Fibroblast of skin of back (primary cell): ENCODE measurements around the gene MARS1.
"Not testable (repeated sequence)": the region's sequence is repeated elsewhere in the genome, so short reads cannot be mapped to it uniquely, and the experiment has no call there.

ENCODE experiments used
- DNase-seq: peaks from one replicate; pipeline ENCODE4 v3.0.0-alpha.2; 2013

The MARS1 gene

DNA sequence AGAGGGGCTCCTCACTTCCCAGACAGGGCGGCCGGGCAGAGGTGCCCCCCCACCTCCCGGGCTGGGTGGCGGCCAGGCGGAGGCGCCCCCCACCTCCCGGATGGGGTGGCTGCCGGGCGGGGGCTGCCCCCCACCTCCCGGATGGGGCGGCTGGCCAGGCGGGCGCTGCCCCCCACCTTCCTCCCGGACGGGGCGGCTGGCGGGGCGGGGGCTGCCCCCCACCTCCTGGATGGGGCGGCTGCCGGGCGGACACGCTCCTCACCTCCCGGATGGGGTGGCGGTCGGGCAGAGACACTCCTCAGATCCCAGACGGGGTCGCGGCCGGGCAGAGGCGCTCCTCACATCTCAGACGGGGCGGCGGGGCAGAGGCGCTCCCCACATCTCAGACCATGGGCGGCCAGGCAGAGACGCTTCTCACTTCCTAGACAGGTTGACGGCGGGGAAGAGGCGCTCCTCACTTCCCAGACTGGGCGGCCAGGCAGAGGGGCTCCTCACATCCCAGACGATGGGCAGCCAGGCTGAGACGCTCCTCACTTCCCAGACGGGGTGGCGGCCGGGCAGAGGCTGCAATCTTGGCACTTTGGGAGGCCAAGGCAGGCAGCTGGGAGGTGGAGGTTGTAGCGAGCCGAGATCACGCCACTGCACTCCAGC is 7.3 kb downstream of the MARS1 start:
- DNase-seq: not testable (repeated sequence)

GRCh38 chr12:57496822-57497221 is 9.0 kb downstream of the MARS1 start:
- no peak for DNase-seq

DNA sequence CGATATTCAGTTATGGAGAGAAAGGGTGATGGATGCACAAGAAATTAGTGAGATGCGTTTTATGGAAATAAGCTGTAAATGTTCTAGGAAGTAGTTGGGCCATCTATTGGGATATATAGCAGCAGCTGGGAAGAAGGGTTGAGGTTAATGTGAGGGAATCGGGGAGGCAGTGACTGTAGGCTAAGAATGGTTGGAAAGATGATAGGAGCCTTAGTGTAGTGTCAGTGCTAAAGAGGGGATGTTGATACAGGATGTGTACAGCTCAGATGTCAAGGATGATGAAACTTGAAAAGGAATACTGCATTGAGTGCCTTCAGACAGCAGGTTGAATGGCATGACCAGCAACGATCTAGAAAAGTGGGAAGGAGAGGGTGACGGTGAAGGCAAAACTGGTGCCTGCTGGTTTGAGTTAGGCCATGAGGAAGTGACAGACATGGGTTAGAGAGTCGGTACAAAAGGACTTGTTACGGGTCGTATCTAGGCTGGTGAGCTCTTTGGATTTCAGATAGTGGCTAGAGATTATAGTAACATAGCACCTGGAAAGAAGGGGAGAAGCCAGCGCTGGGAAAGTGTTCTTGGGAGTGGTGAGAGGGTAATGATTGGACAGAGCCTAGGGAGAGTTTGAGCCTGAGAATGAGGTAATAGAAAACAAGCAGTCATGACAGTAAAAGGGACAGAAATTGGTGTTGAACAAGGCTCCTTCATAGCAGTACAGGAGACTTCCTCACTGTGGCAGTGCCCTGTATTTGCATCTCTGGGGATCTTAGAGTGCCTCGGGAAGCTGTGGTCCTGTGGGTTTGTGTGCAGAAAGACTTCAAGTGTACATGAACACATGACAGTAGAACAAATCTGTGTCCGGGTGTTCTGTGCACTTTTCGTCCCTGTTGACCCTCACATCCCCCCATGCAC is 9.6 kb downstream of the MARS1 start:
- DNase-seq: no peak

- DNase-seq: no peak
Observed at GRCh38 chr12:57498132-57498502, 10.2 kb downstream of the MARS1 start.

GRCh38 chr12:57498571-57498970 is 10.7 kb downstream of the MARS1 start:
- no peak for DNase-seq

- DNase-seq: no peak
Observed at GRCh38 chr12:57500213-57500612, 12.3 kb downstream of the MARS1 start.

GRCh38 chr12:57502311-57502969 is 14.6 kb downstream of the MARS1 start:
- DNase-seq: not testable (repeated sequence)

GRCh38 chr12:57506541-57506940 is 18.7 kb downstream of the MARS1 start:
- DNase-seq: not testable (repeated sequence)

- not testable (repeated sequence) for DNase-seq
Observed at GRCh38 chr12:57507796-57508195, 19.9 kb downstream of the MARS1 start.

DNA sequence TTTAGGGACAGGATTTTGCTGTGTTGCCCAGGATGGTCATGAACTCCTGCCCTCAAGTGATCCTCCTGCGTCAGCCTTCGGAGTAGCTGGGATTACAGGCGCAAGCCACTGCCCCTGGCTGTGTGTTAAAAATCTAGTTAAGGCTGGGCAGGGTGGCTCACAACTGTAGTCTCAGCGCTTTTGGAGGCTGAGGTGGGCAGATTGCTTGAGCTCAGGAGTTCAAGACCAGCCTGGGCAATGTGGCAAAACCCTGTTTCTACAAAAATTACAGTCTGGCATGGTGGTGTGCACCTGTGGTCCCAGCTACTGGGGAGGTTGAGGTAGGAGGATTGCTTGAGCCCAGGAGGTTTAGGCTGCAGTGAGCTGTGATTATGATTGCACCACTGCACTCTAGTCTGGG is 23.3 kb downstream of the MARS1 start:
- DNase-seq: no peak

GRCh38 chr12:57511588-57512325 is 23.9 kb downstream of the MARS1 start:
- DNase-seq: no peak

- no peak for DNase-seq
Observed at GRCh38 chr12:57512665-57513064, 24.8 kb downstream of the MARS1 start.

DNA sequence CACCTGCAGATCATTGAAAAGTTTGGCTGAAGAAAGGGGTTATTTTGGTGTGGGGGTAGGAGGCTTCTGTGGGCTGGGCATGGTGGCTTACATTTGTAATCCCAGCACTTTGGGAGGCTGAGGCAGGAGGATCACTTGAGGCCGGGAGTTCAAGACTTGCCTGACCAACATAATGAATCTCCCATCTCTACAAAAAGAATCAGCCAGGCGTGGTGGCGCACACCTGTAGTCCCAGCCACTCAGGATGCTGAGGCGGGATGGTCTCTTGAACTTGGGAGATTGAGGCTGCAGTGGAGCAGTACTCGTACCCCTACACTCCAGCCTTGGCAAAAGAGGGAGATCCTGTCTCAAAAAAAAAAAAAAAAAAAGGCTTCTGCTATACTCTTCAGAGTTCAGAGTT is 25.4 kb downstream of the MARS1 start:
- no peak for DNase-seq

GRCh38 chr12:57513677-57514076 is 25.8 kb downstream of the MARS1 start:
- DNase-seq: not testable (repeated sequence)

GRCh38 chr12:57514246-57514645 is 26.4 kb downstream of the MARS1 start:
- not testable (repeated sequence) for DNase-seq

DNA sequence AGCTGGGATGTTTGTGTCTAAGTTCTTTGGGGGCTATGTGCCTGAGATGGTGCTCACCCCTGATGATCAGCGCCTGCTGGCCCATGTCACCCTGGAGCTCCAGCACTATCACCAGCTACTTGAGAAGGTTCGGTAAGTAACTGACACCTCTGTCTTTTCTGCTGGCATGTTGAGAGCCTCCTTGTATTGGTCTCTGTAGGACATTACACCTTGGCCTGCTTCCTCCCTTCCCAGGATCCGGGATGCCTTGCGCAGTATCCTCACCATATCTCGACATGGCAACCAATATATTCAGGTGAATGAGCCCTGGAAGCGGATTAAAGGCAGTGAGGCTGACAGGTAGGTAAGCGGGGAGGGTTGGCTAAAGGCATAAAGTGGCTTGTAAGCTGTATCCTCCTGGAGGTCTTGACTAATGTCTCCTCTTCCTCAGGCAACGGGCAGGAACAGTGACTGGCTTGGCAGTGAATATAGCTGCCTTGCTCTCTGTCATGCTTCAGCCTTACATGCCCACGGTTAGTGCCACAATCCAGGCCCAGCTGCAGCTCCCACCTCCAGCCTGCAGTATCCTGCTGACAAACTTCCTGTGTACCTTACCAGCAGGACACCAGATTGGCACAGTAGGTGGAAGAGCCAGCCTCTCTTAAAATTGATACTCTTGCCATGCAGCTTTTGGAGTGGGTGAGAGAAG is 27.0 kb downstream of the MARS1 start:
- no peak for DNase-seq

GRCh38 chr12:57515408-57515933 is 27.6 kb downstream of the MARS1 start:
- DNase-seq: no peak

DNA sequence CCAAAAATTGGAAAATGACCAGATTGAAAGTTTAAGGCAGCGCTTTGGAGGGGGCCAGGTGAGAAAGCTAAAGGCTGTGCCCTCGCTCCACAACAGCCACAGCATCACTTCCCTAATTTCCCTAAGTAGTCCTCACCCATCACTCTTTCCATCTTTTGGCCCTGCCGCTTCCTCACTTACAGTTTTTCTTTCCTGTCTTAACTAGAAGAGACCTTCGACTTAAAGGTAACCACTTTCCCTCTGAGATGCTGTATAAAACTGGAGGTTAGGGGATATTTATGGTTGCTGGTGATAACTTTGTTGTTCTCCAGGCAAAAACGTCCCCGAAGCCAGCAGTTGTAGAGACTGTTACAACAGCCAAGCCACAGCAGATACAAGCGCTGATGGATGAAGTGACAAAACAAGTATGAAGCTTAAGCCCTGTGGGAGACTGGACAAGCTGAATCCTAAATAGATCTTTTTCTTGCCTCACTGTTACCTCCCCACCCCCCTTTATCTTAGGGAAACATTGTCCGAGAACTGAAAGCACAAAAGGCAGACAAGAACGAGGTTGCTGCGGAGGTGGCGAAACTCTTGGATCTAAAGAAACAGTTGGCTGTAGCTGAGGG is 28.2 kb downstream of the MARS1 start:
- no peak for DNase-seq

DNA sequence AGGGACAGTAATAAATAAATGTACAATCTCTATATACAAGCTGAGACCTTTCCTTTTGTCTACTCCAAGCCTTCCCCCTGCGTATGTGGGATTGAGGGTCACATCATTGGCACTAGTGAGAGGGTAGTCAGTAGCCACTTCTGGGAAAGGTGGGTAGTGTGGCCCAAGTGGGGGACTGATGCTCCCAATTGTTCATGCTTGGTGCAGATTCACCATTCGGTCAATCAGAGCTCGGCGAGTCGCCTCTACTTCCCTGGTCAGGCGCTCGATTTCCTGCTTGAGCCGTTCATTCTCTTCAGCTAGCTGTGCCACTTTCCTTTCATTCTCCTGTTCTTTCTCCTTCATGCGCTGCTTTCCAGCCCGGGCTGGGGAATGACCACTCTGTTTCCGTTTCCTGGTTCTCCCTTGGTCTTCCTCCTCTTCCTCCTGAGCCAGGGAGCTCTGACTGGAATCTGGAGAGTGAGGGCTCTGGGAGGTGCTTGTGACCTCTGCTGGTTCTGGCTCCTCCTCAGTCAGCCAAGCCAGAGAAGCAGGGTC is 28.8 kb downstream of the MARS1 start:
- no peak for DNase-seq

GRCh38 chr12:57517187-57517586 is 29.3 kb downstream of the MARS1 start:
- peak; percentile 58 for DNase-seq

GRCh38 chr12:57517718-57518117 is 29.9 kb downstream of the MARS1 start:
- not testable (repeated sequence) for DNase-seq
